Measurements from ENCODE around the gene MAD1L1.

Gene MAD1L1

DNA sequence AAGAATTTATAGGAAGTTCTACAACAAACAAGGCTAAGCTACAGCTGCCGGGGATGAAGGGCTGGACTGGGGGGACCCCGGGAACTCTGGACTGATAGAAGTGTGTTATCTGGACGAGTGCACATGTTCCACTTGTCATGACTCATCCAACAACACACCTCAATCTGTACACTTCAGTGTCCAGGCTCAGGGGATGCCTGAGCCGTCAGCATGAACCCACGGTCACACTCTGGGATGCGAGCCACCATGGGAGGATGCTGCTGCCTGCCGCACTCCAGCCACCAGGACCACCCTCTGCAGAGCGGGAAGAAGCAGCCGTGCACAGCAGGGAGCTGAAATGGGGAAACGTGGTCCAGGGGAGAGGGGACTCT, 67.5 kb downstream of the MAD1L1 start:
- peak; percentile 32; the same call in 1 of the 2 replicates for TF ChIP-seq ZIC2 (tag by site-specific recombination; IDR thresholded peaks at IDR 0.05)
- TF ChIP-seq, protein P1, sequence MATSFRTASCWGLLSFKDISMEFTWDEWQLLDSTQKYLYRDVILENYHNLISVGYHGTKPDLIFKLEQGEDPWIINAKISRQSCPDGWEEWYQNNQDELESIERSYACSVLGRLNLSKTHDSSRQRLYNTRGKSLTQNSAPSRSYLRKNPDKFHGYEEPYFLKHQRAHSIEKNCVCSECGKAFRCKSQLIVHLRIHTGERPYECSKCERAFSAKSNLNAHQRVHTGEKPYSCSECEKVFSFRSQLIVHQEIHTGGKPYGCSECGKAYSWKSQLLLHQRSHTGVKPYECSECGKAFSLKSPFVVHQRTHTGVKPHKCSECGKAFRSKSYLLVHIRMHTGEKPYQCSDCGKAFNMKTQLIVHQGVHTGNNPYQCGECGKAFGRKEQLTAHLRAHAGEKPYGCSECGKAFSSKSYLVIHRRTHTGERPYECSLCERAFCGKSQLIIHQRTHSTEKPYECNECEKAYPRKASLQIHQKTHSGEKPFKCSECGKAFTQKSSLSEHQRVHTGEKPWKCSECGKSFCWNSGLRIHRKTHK (tag by site-specific recombination; IDR thresholded peaks at IDR 0.05) = no peak
- POLR2A ChIA-PET = no interaction called here
- H3K4me3 ChIP-seq (ENCODE audit: low read depth, low read length) = no peak overlapping the region
- H3K9me3 ChIP-seq (ENCODE audit: control insufficient read depth, insufficient read depth, low read depth, low read length) = no peaks in the 10 kb centered on the region
- CTCF ChIA-PET = interaction anchor here (0.8 kb wide), 1 partner anchor 172 kb away, joined by 3 read pairs; no protein-coding TSS in a partner anchor
- H3K27ac ChIP-seq (ENCODE audit: extremely low read depth, low read depth, low read length) = no peak overlapping the region
- H3K4me1 ChIP-seq (ENCODE audit: control insufficient read depth, insufficient read depth, low read length) = peaks cover 10% of the 10 kb centered on the region
- H3K36me3 ChIP-seq (ENCODE audit: control insufficient read depth in 2 of 2, insufficient read depth in 1 of 2, low read length in 2 of 2) = peaks cover 0 to 7% of the 10 kb centered on the region in 2 experiments; a peak in 1 of 3 replicates

DNA sequence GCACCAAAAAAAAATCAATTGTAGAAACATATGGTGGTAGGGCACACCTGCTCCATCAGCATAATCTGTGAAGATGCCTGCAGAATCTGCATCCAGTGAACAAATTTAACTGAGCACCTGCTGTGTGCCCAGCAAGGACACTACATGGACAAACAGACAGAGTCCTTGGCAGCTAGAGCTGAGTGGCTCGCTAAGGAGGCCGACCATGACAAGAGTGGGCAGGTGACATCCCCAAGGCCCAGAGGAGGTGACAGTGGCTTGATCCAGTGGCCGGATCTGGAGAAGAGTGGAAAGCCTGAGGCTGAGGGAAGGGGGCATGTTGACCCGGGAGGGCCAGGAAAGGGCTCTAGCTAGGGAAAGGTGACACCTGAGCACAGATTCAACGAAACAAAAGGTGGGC, 68.1 kb downstream of the MAD1L1 start:
- ChIA-PET CTCF (interaction anchor here (0.8 kb wide), 1 partner anchor 171 kb away, joined by 3 read pairs; no protein-coding TSS in a partner anchor), POLR2A (no interaction called here)
- H3K9me3 ChIP-seq (ENCODE audit: control insufficient read depth, insufficient read depth, low read depth, low read length) = no peaks in the 10 kb centered on the region
- peaks cover 0 to 7% of the 10 kb centered on the region in 2 experiments; a peak in 2 of 3 replicates for H3K36me3 ChIP-seq (ENCODE audit: control insufficient read depth in 2 of 2, insufficient read depth in 1 of 2, low read length in 2 of 2)
- no peak overlapping the region for H3K27ac ChIP-seq (ENCODE audit: extremely low read depth, low read depth, low read length)
- H3K4me3 ChIP-seq (ENCODE audit: low read depth, low read length) = no peak overlapping the region
- TF ChIP-seq ZNF654 (tag by site-specific recombination; IDR thresholded peaks at IDR 0.05; ENCODE audit: low read depth) (no peak), ZNF664 (tag by site-specific recombination; IDR thresholded peaks at IDR 0.05) (0 out of 2 replicates have a peak, but pooled peaks have one; percentile 44), ZBTB21 (tag by site-specific recombination; IDR thresholded peaks at IDR 0.05) (no peak)
- TF ChIP-seq, protein P2, sequence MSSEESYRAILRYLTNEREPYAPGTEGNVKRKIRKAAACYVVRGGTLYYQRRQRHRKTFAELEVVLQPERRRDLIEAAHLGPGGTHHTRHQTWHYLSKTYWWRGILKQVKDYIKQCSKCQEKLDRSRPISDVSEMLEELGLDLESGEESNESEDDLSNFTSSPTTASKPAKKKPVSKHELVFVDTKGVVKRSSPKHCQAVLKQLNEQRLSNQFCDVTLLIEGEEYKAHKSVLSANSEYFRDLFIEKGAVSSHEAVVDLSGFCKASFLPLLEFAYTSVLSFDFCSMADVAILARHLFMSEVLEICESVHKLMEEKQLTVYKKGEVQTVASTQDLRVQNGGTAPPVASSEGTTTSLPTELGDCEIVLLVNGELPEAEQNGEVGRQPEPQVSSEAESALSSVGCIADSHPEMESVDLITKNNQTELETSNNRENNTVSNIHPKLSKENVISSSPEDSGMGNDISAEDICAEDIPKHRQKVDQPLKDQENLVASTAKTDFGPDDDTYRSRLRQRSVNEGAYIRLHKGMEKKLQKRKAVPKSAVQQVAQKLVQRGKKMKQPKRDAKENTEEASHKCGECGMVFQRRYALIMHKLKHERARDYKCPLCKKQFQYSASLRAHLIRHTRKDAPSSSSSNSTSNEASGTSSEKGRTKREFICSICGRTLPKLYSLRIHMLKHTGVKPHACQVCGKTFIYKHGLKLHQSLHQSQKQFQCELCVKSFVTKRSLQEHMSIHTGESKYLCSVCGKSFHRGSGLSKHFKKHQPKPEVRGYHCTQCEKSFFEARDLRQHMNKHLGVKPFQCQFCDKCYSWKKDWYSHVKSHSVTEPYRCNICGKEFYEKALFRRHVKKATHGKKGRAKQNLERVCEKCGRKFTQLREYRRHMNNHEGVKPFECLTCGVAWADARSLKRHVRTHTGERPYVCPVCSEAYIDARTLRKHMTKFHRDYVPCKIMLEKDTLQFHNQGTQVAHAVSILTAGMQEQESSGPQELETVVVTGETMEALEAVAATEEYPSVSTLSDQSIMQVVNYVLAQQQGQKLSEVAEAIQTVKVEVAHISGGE (tag by site-specific recombination; conservative IDR thresholded peaks at IDR 0.05; ENCODE audit: low read depth) = no peak
- peaks cover 12% of the 10 kb centered on the region for H3K4me1 ChIP-seq (ENCODE audit: control insufficient read depth, insufficient read depth, low read length)

DNA sequence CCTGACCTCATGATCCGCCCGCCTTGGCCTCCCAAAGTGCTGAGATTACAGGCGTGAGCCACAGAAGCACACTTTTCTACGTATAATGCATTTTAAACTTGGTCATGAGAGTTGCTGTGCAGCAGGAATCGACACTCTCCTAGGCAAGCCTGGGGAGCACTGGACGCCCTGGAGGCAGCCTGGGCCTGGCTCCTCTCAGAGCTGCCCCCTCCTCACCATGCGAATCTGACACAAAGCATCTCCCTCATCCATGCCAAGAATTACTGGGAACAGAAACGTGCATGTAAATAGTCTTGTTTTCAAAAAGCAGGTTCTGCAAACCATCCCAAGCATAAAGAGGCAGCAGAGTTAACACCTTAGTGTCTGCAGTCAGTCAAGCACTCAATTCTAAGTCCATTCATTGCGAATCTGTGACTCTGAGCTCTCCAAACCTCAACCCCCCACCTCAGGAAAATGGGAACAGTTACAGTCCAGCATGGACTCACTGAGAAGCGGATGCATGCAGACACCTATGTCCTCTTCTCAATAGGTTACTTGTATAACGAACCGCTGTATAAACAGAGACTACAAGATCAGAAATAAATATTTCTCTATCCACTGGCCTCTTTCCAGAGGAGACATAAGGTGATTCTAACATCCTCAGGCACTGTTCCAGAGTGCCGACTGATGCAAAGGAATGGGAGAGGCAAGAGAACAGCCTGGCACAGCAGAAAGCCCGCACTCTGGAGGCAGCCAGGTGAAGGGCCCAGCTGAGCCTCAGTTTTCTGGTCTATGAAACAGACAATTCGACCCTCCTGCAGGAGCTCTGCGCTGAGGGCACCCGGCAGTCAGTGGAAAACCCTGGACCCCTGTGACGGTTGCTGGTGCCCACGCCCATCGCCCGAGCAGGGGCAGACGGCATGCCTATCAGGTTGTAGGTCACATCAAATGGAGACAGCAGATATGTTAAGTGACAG, 68.9 kb downstream of the MAD1L1 start:
- no peak overlapping the region for H3K4me3 ChIP-seq (ENCODE audit: low read depth, low read length)
- H3K27ac ChIP-seq (ENCODE audit: extremely low read depth, low read depth, low read length) = 0 out of 2 replicates have a peak overlapping the region, but pooled peaks have one; percentile 16
- peaks cover 12% of the 10 kb centered on the region for H3K4me1 ChIP-seq (ENCODE audit: control insufficient read depth, insufficient read depth, low read length)
- POLR2A ChIA-PET = no interaction called here
- no peaks in the 10 kb centered on the region for H3K9me3 ChIP-seq (ENCODE audit: control insufficient read depth, insufficient read depth, low read depth, low read length)
- CTCF ChIA-PET = interaction anchor here (0.8 to 1.5 kb wide), 2 partner anchors 170 to 306 kb away, joined by 3 read pairs; no protein-coding TSS in a partner anchor
- H3K36me3 ChIP-seq (ENCODE audit: control insufficient read depth in 2 of 2, insufficient read depth in 1 of 2, low read length in 2 of 2) = peaks cover 0 to 7% of the 10 kb centered on the region in 2 experiments; a peak in 2 of 3 replicates
- TF ChIP-seq REPIN1 (tag by site-specific recombination; IDR thresholded peaks at IDR 0.05; ENCODE audit: low read depth) (no peak), ZSCAN16 (tag by site-specific recombination; IDR thresholded peaks at IDR 0.05) (0 out of 2 replicates have a peak, but pooled peaks have one; percentile 30), ZNF664 (tag by site-specific recombination; IDR thresholded peaks at IDR 0.05) (no peak), ZBTB17 (tag by site-specific recombination; IDR thresholded peaks at IDR 0.05) (peak; percentile 79; the same call in 1 of the 2 replicates)
- TF ChIP-seq, protein P3, sequence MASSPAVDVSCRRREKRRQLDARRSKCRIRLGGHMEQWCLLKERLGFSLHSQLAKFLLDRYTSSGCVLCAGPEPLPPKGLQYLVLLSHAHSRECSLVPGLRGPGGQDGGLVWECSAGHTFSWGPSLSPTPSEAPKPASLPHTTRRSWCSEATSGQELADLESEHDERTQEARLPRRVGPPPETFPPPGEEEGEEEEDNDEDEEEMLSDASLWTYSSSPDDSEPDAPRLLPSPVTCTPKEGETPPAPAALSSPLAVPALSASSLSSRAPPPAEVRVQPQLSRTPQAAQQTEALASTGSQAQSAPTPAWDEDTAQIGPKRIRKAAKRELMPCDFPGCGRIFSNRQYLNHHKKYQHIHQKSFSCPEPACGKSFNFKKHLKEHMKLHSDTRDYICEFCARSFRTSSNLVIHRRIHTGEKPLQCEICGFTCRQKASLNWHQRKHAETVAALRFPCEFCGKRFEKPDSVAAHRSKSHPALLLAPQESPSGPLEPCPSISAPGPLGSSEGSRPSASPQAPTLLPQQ (tag by site-specific recombination; IDR thresholded peaks at IDR 0.05) = no peak

Data from HEK293 (cell line).